Measurements from ENCODE around the gene XPO4. TPM values are rescaled to one million over a fixed set of nuclear protein-coding genes. Genes with fewer than 3 reads are reported as not detected.
A peak's percentile ranks its signal among the peaks of the same experiment; 100 is the strongest.

XPO4 gene
- total RNA-seq, 1 experiment from 2014 or later = 34.9 TPM

- POLR2A ChIA-PET = no interaction called here
- H3K36me3 Mint-ChIP-seq = peaks cover 5% of the 10 kb centered on the region
- peaks cover 10% of the 10 kb centered on the region for H3K4me1 Mint-ChIP-seq
- H3K4me3 Mint-ChIP-seq = no peak overlapping the region
- TF ChIP-seq CTCF (IDR thresholded peaks at IDR 0.05) (no peak), ESRRA (CRISPR knock-in tag; IDR thresholded peaks at IDR 0.05; ENCODE audit: borderline replicate concordance) (no peak), MXD4 (CRISPR knock-in tag; IDR thresholded peaks at IDR 0.05; ENCODE audit: borderline replicate concordance) (no peak)
- peak overlapping the region; percentile 54 for H3K27ac Mint-ChIP-seq
- no peaks in the 10 kb centered on the region for H3K9me3 Mint-ChIP-seq
- CTCF ChIA-PET = interaction anchor here (0.7 to 1.1 kb wide), 4 partner anchors 9 to 120 kb away, joined by 3 to 6 read pairs (median 4); no protein-coding TSS in a partner anchor
- no peak for ATAC-seq
- DNase-seq (ENCODE audit: low spot score) = no peak
- H3K27me3 Mint-ChIP-seq (ENCODE audit: low read depth) = no peaks in the 10 kb centered on the region
Measured at GRCh38 chr13:20831933-20832332, 70.6 kb downstream of the XPO4 start.

- Mint-ChIP-seq H3K27me3 (ENCODE audit: low read depth) (no peaks in the 10 kb centered on the region), H3K4me1 (peaks cover 14% of the 10 kb centered on the region), H3K9me3 (no peaks in the 10 kb centered on the region), H3K36me3 (peaks cover 3% of the 10 kb centered on the region), H3K27ac (no peak overlapping the region), H3K4me3 (no peak overlapping the region)
- CTCF ChIA-PET = interaction anchor here (0.7 to 1.1 kb wide), 3 partner anchors 10 to 146 kb away, joined by 4 to 6 read pairs (median 4); no protein-coding TSS in a partner anchor
- no peak for ATAC-seq
- TF ChIP-seq USF1 (CRISPR knock-in tag; IDR thresholded peaks at IDR 0.05) = no peak
- no peak for TF ChIP-seq KAT7 (CRISPR knock-in tag; IDR thresholded peaks at IDR 0.05; ENCODE audit: borderline replicate concordance)
- no peak for TF ChIP-seq ZNF512 (CRISPR knock-in tag; IDR thresholded peaks at IDR 0.05; ENCODE audit: borderline replicate concordance)
- no peak for TF ChIP-seq ZNF263 (CRISPR knock-in tag; IDR thresholded peaks at IDR 0.05; ENCODE audit: low read depth)
- no peak for TF ChIP-seq CDX4 (CRISPR knock-in tag; IDR thresholded peaks at IDR 0.05; ENCODE audit: borderline replicate concordance)
- TF ChIP-seq PREB (CRISPR knock-in tag; IDR thresholded peaks at IDR 0.05; ENCODE audit: borderline replicate concordance) = no peak
- POLR2A ChIA-PET = no interaction called here
- no peak for DNase-seq (ENCODE audit: low spot score)
Measured at GRCh38 chr13:20831254-20831653, 71.3 kb downstream of the XPO4 start.

GRCh38 chr13:20828539-20829364 is 73.8 kb downstream of the XPO4 start:
- Mint-ChIP-seq H3K27ac (peak overlapping the region; percentile 47; the same call in 1 of the 2 replicates), H3K27me3 (ENCODE audit: low read depth) (no peaks in the 10 kb centered on the region), H3K4me1 (peaks cover 20% of the 10 kb centered on the region), H3K36me3 (no peaks in the 10 kb centered on the region), H3K4me3 (no peak overlapping the region), H3K9me3 (no peaks in the 10 kb centered on the region)
- POLR2A ChIA-PET = interaction anchor here (0.8 kb wide), 1 partner anchor 69 kb away, joined by 3 read pairs; no protein-coding TSS in a partner anchor
- CTCF ChIA-PET = interaction anchor here (0.5 to 2.7 kb wide), 31 partner anchors 9 to 637 kb away, joined by 3 to 42 read pairs (median 4); partner anchors contain the start of gene XPO4
- TF ChIP-seq ZNF121 (CRISPR knock-in tag; IDR thresholded peaks at IDR 0.05) (peak; percentile 65), CTCF (IDR thresholded peaks at IDR 0.05) (peak; percentile 40), USF2 (CRISPR knock-in tag; IDR thresholded peaks at IDR 0.05) (no peak)
- ATAC-seq (peak; percentile 51; the same call in 1 of the 2 replicates), DNase-seq (ENCODE audit: low spot score) (no peak)

All from WTC11 (cell line).